Measurements from ENCODE around the gene PARM1.

Gene PARM1

GRCh38 chr4:74942918-74943253 lies 10.0 kb downstream of the PARM1 start:
- no peak for DNase-seq

- no peak for DNase-seq
These were observed 11.5 kb downstream of the PARM1 start for GRCh38 chr4:74944354-74944793.

GRCh38 chr4:74946196-74946595 lies 13.3 kb downstream of the PARM1 start:
- no peak for DNase-seq

GRCh38 chr4:74947798-74948197 lies 14.9 kb downstream of the PARM1 start:
- no peak for DNase-seq

GRCh38 chr4:74948236-74948635 lies 15.3 kb downstream of the PARM1 start:
- DNase-seq: no peak

- DNase-seq: no peak
These were observed 17.3 kb downstream of the PARM1 start for GRCh38 chr4:74950200-74950599.

GRCh38 chr4:74950882-74951281 lies 18.0 kb downstream of the PARM1 start:
- DNase-seq: no peak

GRCh38 chr4:74953647-74954046 lies 20.7 kb downstream of the PARM1 start:
- DNase-seq: no peak

- DNase-seq: no peak
These were observed 26.0 kb downstream of the PARM1 start for GRCh38 chr4:74958881-74959280.

GRCh38 chr4:74961230-74961629 lies 28.3 kb downstream of the PARM1 start:
- no peak for DNase-seq

- no peak for DNase-seq
These were observed 29.7 kb downstream of the PARM1 start for GRCh38 chr4:74962584-74962983.

- no peak for DNase-seq
These were observed 31.4 kb downstream of the PARM1 start for GRCh38 chr4:74964311-74964710.

GRCh38 chr4:74967324-74967723 lies 34.4 kb downstream of the PARM1 start:
- DNase-seq: no peak

- DNase-seq: no peak
These were observed 35.7 kb downstream of the PARM1 start for GRCh38 chr4:74968456-74969164.

- DNase-seq: peak; percentile 3 to 39
These were observed 36.9 kb downstream of the PARM1 start for GRCh38 chr4:74969507-74970474.

- no peak for DNase-seq
These were observed 37.7 kb downstream of the PARM1 start for GRCh38 chr4:74970577-74970976.

GRCh38 chr4:74971862-74972261 lies 38.9 kb downstream of the PARM1 start:
- no peak for DNase-seq

- DNase-seq: no peak
These were observed 42.2 kb downstream of the PARM1 start for GRCh38 chr4:74975082-74975481.

GRCh38 chr4:74975848-74976824 lies 43.2 kb downstream of the PARM1 start:
- no peak for DNase-seq

GRCh38 chr4:74982546-74983252 lies 49.8 kb downstream of the PARM1 start:
- DNase-seq: no peak

GRCh38 chr4:74983253-74983635 lies 50.3 kb downstream of the PARM1 start:
- DNase-seq: no peak

- no peak for DNase-seq
These were observed 57.5 kb downstream of the PARM1 start for GRCh38 chr4:74990276-74990875.
